HepG2 (cell line): ENCODE results near the gene CLEC19A. TPM values are rescaled to one million over a fixed set of nuclear protein-coding genes. Genes with fewer than 3 reads are reported as not detected.

Experiments used
- ATAC-seq: fragments of 200-7000 bp; cut with Tn5 transposase; 3 replicates; pipeline ENCODE4 v1.9.1; 2020; ENCODE audit warnings: mild to moderate bottlenecking, moderate library complexity
- BruUV-seq: library from RNA; stranded (reverse); fragments of 400-500 nt; replicated peaks from 2 replicates; lab custom pipeline; 2021; lab: Mats Ljungman, UMichigan
- CTCF ChIA-PET: fragments of 300-600 bp; formaldehyde crosslinking; extraction: SDS; loops from one replicate; lab custom pipeline; 2021; ENCODE audit warnings: low total read pairs, inconsistent platforms, low intra/inter-chr PET ratio; lab: Yijun Ruan, JAX
- POLR2A ChIA-PET: fragments of 350-600 bp; sonication (Branson Sonifier 250); formaldehyde crosslinking; loops from one replicate; lab custom pipeline; 2020; ENCODE audit warnings: antibody characterized with exemption, inconsistent platforms; lab: Yijun Ruan, JAX
- DNase-seq: peaks from one replicate; pipeline ENCODE4 v3.0.0-alpha.2; 2015; ENCODE audit warnings: low spot score
- FAIRE-seq: peaks from 3 replicates; lab custom pipeline; 2011; peaks lifted over from hg19 to GRCh38; lab: Jason Lieb, UNC
- H2AFZ ChIP-seq: one replicate; pipeline ENCODE4 v1.6.1; 2011; ENCODE audit warnings: low read length, inconsistent platforms
- H3K27ac ChIP-seq: fragments of 300-600 bp; 3 replicates; pipeline ENCODE4 v1.8.0; 2011; ENCODE audit warnings: mixed run types, mild to moderate bottlenecking, mixed read lengths, low read length, inconsistent platforms; ENCODE audit not compliant: insufficient read depth; ENCODE audit errors: extremely low read length
- H3K27me3 ChIP-seq, 2 experiments: fragments of 200-600 bp in 1 of 2; 2 replicates in 1 of 2; 3 replicates in 1 of 2; pipeline versions ENCODE4 v1.6.0 to v1.8.0; 2011; ENCODE audit warnings: low read length in 2 of 2, mild to moderate bottlenecking in 2 of 2, moderate library complexity in 2 of 2, inconsistent platforms in 1 of 2; ENCODE audit not compliant: insufficient read depth in 2 of 2, control insufficient read depth in 1 of 2
- H3K36me3 ChIP-seq, 2 experiments: fragments of 200-600 bp in 1 of 2; replicated peaks in 1 of 2; 2 replicates in 1 of 2; 3 replicates in 1 of 2; pipeline versions ENCODE4 v1.5.1 to v1.8.0; 2011; ENCODE audit warnings: low read length in 2 of 2, inconsistent platforms in 1 of 2; ENCODE audit not compliant: insufficient read depth in 2 of 2, control insufficient read depth in 1 of 2
- H3K4me1 ChIP-seq: 2 replicates; pipeline ENCODE4 v1.5.1; 2012; ENCODE audit warnings: low read length, inconsistent platforms; ENCODE audit not compliant: insufficient read depth
- H3K4me2 ChIP-seq: 2 replicates; pipeline ENCODE4 v1.6.0; 2011; ENCODE audit warnings: low read depth, low read length, inconsistent platforms
- H3K4me3 ChIP-seq, 3 experiments: fragments of 200-600 bp in 1 of 3; sonication (generic), shearing (Covaris generic) in 1 of 3; replicated peaks in 1 of 3; 2 replicates each; pipeline ENCODE4 v1.5.1; 2011 to 2016; ENCODE audit warnings: low read length in 3 of 3, inconsistent platforms in 2 of 3, low read depth in 2 of 3, mild to moderate bottlenecking in 2 of 3, control low read depth in 1 of 3, mixed read lengths in 1 of 3; ENCODE audit not compliant: insufficient read depth in 1 of 3
- H3K79me2 ChIP-seq: one replicate; pipeline ENCODE4 v1.6.1; 2011; ENCODE audit warnings: low read length, inconsistent platforms; ENCODE audit not compliant: insufficient read depth
- H3K9ac ChIP-seq: 2 replicates; pipeline ENCODE4 v1.6.0; 2011; ENCODE audit warnings: mild to moderate bottlenecking, low read depth, low read length, inconsistent platforms; ENCODE audit not compliant: insufficient read depth
- H3K9me3 ChIP-seq: 2 replicates; pipeline ENCODE4 v1.5.1; 2012; ENCODE audit warnings: mild to moderate bottlenecking, low read length
- H4K20me1 ChIP-seq: 2 replicates; pipeline ENCODE4 v1.6.0; 2011; ENCODE audit warnings: inconsistent platforms, mild to moderate bottlenecking, low read length, moderate library complexity; ENCODE audit not compliant: insufficient read depth
- EEA1 ChIP-seq: sonication (generic); formaldehyde crosslinking; IDR thresholded peaks from 2 replicates; pipeline ENCODE4 v1.5.1; 2020; ENCODE audit warnings: mild to moderate bottlenecking, missing genetic modification reagents, borderline replicate concordance
- FOSL2 ChIP-seq: sonication (generic); formaldehyde crosslinking; IDR thresholded peaks from 2 replicates; pipeline ENCODE4 v1.4.0; 2020; ENCODE audit warnings: missing genetic modification reagents
- GZF1 ChIP-seq: sonication (generic); formaldehyde crosslinking; IDR thresholded peaks from 2 replicates; pipeline ENCODE4 v1.5.1; 2020; ENCODE audit warnings: mild to moderate bottlenecking, missing genetic modification reagents
- KLF6 ChIP-seq: IDR thresholded peaks from 2 replicates; pipeline ENCODE4 v1.8.0; 2016; ENCODE audit warnings: missing biosample characterization, missing genetic modification reagents
- MAFF ChIP-seq: IDR thresholded peaks from 2 replicates; pipeline ENCODE4 v1.6.1; 2011; ENCODE audit warnings: low read depth, low read length, improper control_type of control experiment
- MAFG ChIP-seq: sonication (generic); formaldehyde crosslinking; IDR thresholded peaks from 2 replicates; pipeline ENCODE4 v1.5.1; 2020; ENCODE audit warnings: mild to moderate bottlenecking, missing genetic modification reagents
- MAFK ChIP-seq, 2 experiments: IDR thresholded peaks in 1 of 2; conservative IDR thresholded peaks in 1 of 2; 2 replicates each; pipeline ENCODE4 v1.6.1; 2011; ENCODE audit warnings: improper control_type of control experiment in 2 of 2, low read length in 2 of 2
- NFE2L2 ChIP-seq: fragments of 150-350 bp; IDR thresholded peaks from 2 replicates; pipeline ENCODE4 v1.6.1; 2014; ENCODE audit warnings: low read length
- NRL ChIP-seq: sonication (generic); formaldehyde crosslinking; IDR thresholded peaks from 2 replicates; pipeline ENCODE4 v1.5.0; 2020; ENCODE audit warnings: missing genetic modification reagents, mild to moderate bottlenecking, moderate library complexity, borderline replicate concordance
- SMAD1 ChIP-seq: sonication (generic); formaldehyde crosslinking; IDR thresholded peaks from 2 replicates; pipeline ENCODE4 v1.4.0; 2020; ENCODE audit warnings: missing genetic modification reagents, low read depth, mild to moderate bottlenecking, borderline replicate concordance
- TCF7L2 ChIP-seq: IDR thresholded peaks from 2 replicates; pipeline ENCODE4 v1.6.1; 2011; ENCODE audit warnings: mild to moderate bottlenecking, low read depth, low read length, moderate library complexity
- ZBED4 ChIP-seq: sonication (generic); formaldehyde crosslinking; IDR thresholded peaks from 2 replicates; pipeline ENCODE4 v1.4.0; 2020; ENCODE audit warnings: missing genetic modification reagents, borderline replicate concordance
- WGBS: methylation state at CpG from one replicate; pipeline ENCODE4 v1.1.6; 2017; ENCODE audit warnings: low lambda C conversion rate; 5-methylcytosine and 5-hydroxymethylcytosine counted together
- in situ Hi-C: cut with HindIII; loops from 2 replicates; pipeline ENCODE4 v1.10.0; 2017; ENCODE audit warnings: low pct_unique_long_range_greater_than_20kb; ENCODE audit not compliant: extremely low pct_ligation_motif_present
- intact Hi-C: fragments of 100-400 bp; cut with micrococcal nuclease; formaldehyde crosslinking; loops from one replicate; pipeline ENCODE4 v1.10.0; 2022; ENCODE audit not compliant: unreplicated experiment
- polyA plus RNA-seq, 8 experiments: library from polyadenylated mRNA; depleted of rRNA in 3 of 8; stranded (reverse) in 7 of 8; unstranded in 1 of 8; fragments of >200 nt; fragmentation: Illumina TruSeq in 4 of 8; extraction: Trizol in 4 of 8; gene quantifications; 2 replicates each; pipeline versions ENCODE4 v1.2.1 to v1.2.3, GENCODE V29; 2011 to 2016; ENCODE audit warnings: low read depth in 4 of 8, missing spikeins in 1 of 8, mixed read lengths in 1 of 8; ENCODE audit not compliant: insufficient read depth in 1 of 8
- total RNA-seq, 5 experiments: library from RNA; depleted of rRNA; stranded (reverse); fragments of >200 nt; fragmentation: Illumina TruSeq; extraction: Trizol; gene quantifications; 2 replicates each; pipeline ENCODE4 v1.2.3, GENCODE V29; 2016; ENCODE audit warnings: low read depth in 1 of 5
- TF ChIP-seq, protein P1 (sequence below): sonication (generic); formaldehyde crosslinking; IDR thresholded peaks from 2 replicates; pipeline ENCODE4 v1.4.0; 2020; ENCODE audit warnings: mild to moderate bottlenecking, missing genetic modification reagents
- TF ChIP-seq, protein P2 (sequence below): sonication (generic); formaldehyde crosslinking; IDR thresholded peaks from 2 replicates; pipeline ENCODE4 v1.8.0; 2023; ENCODE audit warnings: mild to moderate bottlenecking, missing genetic modification reagents

CLEC19A gene
- total and polyA plus RNA-seq, 2 of the 13 experiments (the other 11 are each of a cell fraction or from before 2014, with no cell fraction given): not detected

DNA sequence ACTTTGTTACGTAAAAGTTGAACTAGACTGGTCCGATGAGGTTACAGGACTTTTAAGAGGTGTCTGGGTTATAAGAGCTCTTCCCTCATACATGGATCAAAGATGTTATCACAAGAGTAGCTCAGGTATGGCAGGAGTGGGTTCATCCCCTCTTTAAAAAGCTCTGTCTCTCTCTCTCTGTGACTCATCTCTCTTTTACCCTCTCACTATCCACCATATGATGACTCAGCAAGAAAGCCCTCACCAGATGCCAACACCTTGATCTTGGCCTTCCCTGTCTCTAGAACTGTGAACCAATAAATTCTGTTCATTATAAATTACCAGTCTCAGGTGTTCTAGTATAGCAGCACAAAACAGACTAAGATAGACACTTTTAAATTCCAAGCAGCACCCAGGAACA, 1.9 kb upstream of the CLEC19A start:
- H3K27me3 ChIP-seq: 0 out of 5 replicates have a peak, but pooled peaks cover 0 to 3% of the 10 kb centered on the region in 2 experiments
- no peaks in the 10 kb centered on the region for H4K20me1 ChIP-seq
- TF ChIP-seq NFE2L2 (peak; percentile 85), MAFG (CRISPR knock-in tag) (peak; percentile 61), MAFF (peak; percentile 99), GZF1 (no peak), MAFK (conservative IDR thresholded peaks at IDR 0.05 in 1 of 2, IDR thresholded peaks at IDR 0.05 in 1 of 2; ENCODE audit: low read length in 2 of 2) (peak; percentile 99)
- no peaks in the 10 kb centered on the region for H3K79me2 ChIP-seq
- ChIA-PET POLR2A (no interaction called here), CTCF (no interaction called here)
- WGBS: 30% methylated on average over 2 of the region's 2 CpGs
- H2AFZ ChIP-seq: no peak overlapping the region
- H3K9ac ChIP-seq: no peak overlapping the region
- in situ Hi-C loops (no loop called here), intact Hi-C loops (no loop called here)
- no peaks in the 10 kb centered on the region for H3K36me3 ChIP-seq
- DNase-seq: no peak
- no peak for ATAC-seq
- FAIRE-seq: no peak
- H3K4me1 ChIP-seq: peaks cover 7% of the 10 kb centered on the region; the same call in 1 of the 2 replicates
- no peak overlapping the region for H3K4me3 ChIP-seq
- H3K9me3 ChIP-seq: no peaks in the 10 kb centered on the region
- H3K4me2 ChIP-seq: no peak overlapping the region
- no TSS peak for BruUV-seq
- no peak overlapping the region for H3K27ac ChIP-seq

- ChIA-PET POLR2A (no interaction called here), CTCF (no interaction called here)
- Histone ChIP-seq H4K20me1 (no peaks in the 10 kb centered on the region), H3K36me3 (no peaks in the 10 kb centered on the region), H3K4me2 (no peak overlapping the region), H3K4me1 (peaks cover 7% of the 10 kb centered on the region; the same call in 1 of the 2 replicates), H3K79me2 (no peaks in the 10 kb centered on the region), H3K27me3 (0 out of 5 replicates have a peak, but pooled peaks cover 0 to 3% of the 10 kb centered on the region in 2 experiments), H3K27ac (no peak overlapping the region), H3K9me3 (no peaks in the 10 kb centered on the region), H3K4me3 (no peak overlapping the region), H3K9ac (no peak overlapping the region), H2AFZ (no peak overlapping the region)
- BruUV-seq: no TSS peak
- DNase-seq (no peak), FAIRE-seq (no peak), ATAC-seq (no peak)
- 0% methylated on average over 1 of the region's 1 CpG for WGBS
- in situ Hi-C loops: no loop called here
- intact Hi-C loops: no loop called here
- TF ChIP-seq NRL (CRISPR knock-in tag) (no peak), KLF6 (no peak), TCF7L2 (no peak), FOSL2 (CRISPR knock-in tag) (no peak), EEA1 (CRISPR knock-in tag) (no peak), SMAD1 (no peak), ZBED4 (CRISPR knock-in tag) (no peak)
- TF ChIP-seq, protein P1, sequence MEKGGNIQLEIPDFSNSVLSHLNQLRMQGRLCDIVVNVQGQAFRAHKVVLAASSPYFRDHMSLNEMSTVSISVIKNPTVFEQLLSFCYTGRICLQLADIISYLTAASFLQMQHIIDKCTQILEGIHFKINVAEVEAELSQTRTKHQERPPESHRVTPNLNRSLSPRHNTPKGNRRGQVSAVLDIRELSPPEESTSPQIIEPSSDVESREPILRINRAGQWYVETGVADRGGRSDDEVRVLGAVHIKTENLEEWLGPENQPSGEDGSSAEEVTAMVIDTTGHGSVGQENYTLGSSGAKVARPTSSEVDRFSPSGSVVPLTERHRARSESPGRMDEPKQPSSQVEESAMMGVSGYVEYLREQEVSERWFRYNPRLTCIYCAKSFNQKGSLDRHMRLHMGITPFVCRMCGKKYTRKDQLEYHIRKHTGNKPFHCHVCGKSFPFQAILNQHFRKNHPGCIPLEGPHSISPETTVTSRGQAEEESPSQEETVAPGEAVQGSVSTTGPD: no peak
- TF ChIP-seq, protein P2, sequence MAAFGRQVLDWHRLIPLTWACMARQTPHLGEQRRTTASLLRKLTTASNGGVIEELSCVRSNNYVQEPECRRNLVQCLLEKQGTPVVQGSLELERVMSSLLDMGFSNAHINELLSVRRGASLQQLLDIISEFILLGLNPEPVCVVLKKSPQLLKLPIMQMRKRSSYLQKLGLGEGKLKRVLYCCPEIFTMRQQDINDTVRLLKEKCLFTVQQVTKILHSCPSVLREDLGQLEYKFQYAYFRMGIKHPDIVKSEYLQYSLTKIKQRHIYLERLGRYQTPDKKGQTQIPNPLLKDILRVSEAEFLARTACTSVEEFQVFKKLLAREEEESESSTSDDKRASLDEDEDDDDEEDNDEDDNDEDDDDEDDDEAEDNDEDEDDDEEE (CRISPR knock-in tag): no peak
Measured at GRCh38 chr16:19284207-19284606, 1.3 kb upstream of the CLEC19A start.
